ENCODE measurements around the gene COA1. TPM values are rescaled to one million over a fixed set of nuclear protein-coding genes. Genes with fewer than 3 reads are reported as not detected.
"Not testable (repeated sequence)": the region's sequence is repeated elsewhere in the genome, so short reads cannot be mapped to it uniquely, and the experiment has no call there.

COA1 gene
- total RNA-seq, 1 experiment from 2014 or later = 135 TPM

DNA sequence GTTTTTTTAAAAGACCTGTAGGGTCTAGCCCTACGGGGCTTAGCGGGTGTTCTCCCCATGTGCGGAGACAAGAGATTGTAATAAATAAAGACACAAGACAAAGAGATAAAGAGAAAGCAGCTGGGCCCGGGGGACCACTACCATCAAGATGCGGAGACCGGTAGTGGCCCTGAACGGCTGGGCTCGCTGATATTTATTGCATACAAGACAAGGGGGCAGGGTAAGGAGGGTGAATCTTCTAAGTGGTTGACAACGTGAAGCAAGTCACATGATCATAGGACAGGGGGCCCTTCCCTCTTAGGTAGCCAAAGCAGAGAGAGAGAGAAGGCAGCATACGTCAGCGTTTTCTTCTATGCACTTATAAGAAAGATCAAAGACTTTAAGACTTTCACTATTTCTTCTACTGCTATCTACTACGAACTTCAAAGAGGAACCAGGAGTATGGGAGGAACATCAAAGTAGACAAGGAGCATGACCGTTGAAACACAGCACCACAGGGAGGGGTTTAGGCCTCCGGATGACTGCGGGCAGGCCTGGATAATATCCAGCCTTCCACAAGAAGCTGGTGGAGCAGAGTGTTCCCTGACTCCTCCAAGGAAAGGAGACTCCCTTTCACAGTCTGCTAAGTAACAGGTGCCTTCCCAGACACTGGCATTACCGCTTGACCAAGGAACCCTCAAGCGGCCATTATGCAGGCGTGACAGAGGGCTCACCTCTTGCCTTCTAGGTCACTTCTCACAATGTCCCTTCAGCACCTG lies 5.4 kb upstream of the COA1 start:
- DNase-seq (ENCODE audit: low spot score); in situ Hi-C loops (cut with HindIII; ENCODE audit: low sequenced_read_pairs): not testable (repeated sequence)

DNA sequence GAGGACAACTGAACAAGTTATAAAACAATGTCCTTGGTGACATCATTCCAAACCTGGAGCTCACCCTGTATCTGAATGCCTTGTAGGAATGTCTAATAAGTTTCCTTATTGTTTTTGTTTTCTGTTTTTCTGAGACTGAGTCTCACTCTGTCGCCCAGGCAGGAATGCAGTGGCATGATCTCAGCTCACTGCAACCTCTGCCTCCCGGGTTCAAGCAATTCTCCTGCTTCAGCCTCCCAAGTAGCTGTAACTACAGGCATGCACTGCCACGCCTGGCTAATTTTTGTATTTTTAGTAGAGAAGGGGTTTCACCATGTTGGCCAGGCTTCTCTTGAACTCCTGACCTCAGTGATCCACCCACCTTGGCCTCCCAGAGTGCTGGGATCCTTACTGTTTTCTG lies 2.2 kb upstream of the COA1 start:
- DNase-seq (ENCODE audit: low spot score); in situ Hi-C loops (cut with HindIII; ENCODE audit: low sequenced_read_pairs): not testable (repeated sequence)

DNA sequence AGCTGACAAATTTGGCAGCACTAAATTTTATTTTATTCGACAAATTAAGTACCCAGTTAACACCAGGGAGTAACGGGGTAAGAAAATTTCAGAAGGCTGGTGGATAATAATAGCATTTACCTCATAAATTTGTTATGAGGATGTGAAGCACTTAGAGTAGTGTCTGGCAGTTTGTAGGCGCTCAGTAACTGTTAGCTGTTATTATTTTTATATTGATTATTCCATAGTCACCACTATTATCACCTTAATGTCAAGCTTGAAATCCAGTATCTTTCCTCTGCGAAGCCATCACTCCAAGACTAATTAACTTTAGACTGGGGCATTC lies 563 bp upstream of the COA1 start:
- no peak for DNase-seq (ENCODE audit: low spot score)
- in situ Hi-C loops (cut with HindIII; ENCODE audit: low sequenced_read_pairs) = no loop called here

DNA sequence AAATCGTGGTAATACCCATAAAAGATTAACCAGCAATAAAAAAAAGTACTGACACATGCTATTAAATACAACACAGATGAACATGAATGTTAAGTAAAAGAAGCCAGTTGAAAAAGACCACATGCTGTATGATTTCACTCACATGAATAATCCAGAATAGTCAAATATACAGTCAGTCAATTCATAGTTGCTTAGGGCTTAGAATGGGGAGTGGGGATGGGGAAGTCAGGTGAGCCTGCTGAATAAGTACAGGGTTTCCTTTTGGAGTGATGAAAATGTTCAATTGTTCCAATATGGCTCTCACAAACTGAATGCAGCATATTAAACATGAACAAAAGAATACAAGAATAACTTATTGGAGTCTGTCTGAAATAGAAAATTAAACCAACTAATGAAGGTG lies 1.8 kb downstream of the COA1 start:
- in situ Hi-C loops (cut with HindIII; ENCODE audit: low sequenced_read_pairs) = no loop called here
- no peak for DNase-seq (ENCODE audit: low spot score)

DNA sequence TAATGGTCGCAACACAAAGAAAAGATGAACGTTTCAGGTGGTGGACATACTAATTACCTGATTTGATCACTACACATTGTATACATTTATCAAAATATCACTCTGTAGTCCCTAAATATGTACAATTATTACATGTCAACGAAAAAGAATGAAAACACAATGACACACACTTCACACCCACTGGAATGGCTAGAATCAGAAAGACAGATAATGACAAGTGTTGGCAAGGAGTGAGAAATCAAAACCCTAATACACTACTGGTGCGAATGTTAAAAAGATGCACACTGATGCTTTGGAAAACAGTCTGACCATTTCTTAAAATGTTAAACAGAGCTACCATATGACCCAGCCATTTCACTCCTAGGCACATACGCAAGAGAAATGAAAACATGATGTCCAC lies 2.3 kb downstream of the COA1 start:
- in situ Hi-C loops (cut with HindIII; ENCODE audit: low sequenced_read_pairs) = no loop called here
- no peak for DNase-seq (ENCODE audit: low spot score)

DNA sequence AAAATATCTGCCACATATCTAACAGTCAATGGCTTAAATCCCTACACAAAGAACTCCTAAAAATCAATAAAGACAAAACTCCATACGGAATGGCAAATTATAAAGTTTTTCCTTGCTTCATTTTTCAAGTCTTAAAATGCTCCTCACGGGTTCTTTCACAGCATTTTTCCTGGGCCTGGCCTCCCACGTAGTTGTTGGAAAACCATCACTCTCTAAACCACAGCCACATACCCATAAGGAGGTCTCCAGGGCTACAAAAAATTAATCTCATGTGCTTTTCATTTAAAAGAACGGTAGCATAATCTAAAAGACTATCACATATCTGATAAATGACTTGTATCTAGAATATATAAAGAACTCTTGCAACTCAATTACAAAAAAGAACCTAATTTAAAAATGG lies 2.9 kb downstream of the COA1 start:
- no peak for DNase-seq (ENCODE audit: low spot score)
- in situ Hi-C loops (cut with HindIII; ENCODE audit: low sequenced_read_pairs) = no loop called here

DNA sequence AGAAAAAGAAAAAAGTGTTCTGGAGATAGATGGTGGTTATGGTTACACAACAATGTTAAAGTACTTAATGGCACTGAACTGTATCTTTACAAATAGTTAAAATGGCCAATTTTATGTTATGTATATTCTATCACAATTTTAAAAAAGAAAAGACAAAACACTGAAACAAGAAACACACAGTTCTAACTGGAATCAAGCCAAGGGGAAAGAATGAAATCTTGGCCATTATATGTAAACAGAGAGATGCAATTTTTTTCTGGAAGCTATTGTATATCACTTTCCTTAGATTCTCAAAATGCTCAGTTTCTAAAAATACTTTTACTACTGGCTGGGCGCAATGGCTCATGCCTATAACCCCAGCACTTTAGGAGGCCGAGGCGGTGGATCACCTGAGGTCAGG lies 4.1 kb downstream of the COA1 start:
- in situ Hi-C loops (cut with HindIII; ENCODE audit: low sequenced_read_pairs) = no loop called here
- no peak for DNase-seq (ENCODE audit: low spot score)

DNA sequence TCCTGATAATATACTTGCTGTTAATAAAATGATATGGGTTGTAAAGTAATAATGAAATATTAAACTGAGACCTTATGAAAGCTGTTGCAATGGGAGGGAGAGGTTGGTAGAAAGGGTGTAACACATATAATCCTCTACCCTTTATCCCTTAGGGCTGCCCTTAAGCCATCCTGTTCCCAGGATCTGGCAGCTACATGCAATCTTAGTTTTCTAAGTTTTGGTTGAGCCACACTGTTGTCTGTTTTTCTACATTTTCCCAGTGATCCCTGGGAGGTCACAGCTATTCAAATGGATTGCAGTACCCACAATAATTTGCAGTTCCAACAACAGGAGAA lies 6.3 kb downstream of the COA1 start:
- in situ Hi-C loops (cut with HindIII; ENCODE audit: low sequenced_read_pairs) = no loop called here
- DNase-seq (ENCODE audit: low spot score) = no peak

DNA sequence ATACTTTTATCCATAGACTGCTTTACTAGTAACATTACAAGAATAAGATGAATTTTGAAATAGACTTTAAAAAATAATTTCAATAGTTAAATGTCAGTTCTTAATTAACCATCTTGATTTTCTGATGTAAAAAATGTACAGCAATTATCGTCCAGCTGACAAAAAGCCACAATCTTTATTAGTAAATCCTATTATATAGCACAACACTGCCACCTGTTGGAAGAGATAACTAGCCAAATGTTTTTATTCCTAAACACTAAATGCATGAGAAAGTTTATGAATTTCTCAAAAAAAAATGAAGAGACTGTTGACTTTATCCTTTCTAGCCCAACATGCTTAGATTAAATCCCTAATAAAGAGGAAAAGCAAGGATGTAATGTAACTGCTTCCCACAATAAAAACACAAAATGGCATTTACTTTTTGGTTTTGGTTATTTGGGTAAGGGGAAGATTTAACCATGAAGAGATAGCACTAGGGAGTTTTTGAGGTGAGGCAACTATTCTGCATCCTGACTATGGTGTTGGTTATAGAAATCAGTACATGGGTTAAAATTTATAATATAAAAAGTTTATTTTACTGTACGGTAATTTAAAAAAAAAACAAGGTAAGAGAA lies 8.0 kb downstream of the COA1 start:
- in situ Hi-C loops (cut with HindIII; ENCODE audit: low sequenced_read_pairs) = no loop called here
- peak; percentile 78 for DNase-seq (ENCODE audit: low spot score)

DNA sequence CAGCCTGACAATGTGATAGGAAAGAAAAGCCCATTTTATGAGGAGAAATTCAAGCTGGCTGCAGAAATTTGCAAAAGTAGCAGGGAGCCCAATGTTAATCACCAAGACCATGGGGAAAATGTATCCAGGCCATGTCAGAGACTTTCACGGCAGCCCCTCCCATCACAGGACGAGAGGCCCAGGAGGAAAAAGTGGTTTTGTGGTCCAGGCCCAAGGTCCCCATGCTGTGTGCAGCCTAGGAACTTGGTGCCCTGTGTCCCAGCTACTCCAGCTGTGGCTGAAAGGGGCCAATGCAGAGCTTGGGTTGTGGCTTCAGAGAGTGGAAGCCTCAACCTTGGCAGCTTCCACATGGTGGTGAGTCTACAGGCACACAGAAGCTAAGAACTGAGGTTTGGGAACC lies 12.7 kb downstream of the COA1 start:
- DNase-seq (ENCODE audit: low spot score) = no peak
- in situ Hi-C loops (cut with HindIII; ENCODE audit: low sequenced_read_pairs) = no loop called here

DNA sequence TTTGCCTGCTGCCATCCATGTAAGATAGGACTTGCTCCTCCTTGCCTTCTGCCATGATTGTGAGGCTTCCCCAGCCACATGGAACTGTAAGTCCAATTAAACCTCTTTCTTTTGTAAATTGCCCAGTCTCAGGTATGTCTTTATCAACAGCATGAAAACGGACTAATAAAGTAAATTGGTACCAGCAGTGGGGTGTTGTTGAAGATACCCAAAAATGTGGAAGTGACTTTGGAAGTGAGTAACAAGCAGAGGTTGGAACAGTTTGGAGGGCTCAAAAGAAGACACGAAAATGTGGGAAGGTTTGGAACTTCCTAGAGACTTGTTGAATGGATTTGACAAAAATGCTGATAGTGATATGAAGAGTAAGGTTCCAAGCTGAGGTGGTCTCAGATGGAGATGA lies 13.4 kb downstream of the COA1 start:
- DNase-seq (ENCODE audit: low spot score); in situ Hi-C loops (cut with HindIII; ENCODE audit: low sequenced_read_pairs): not testable (repeated sequence)

DNA sequence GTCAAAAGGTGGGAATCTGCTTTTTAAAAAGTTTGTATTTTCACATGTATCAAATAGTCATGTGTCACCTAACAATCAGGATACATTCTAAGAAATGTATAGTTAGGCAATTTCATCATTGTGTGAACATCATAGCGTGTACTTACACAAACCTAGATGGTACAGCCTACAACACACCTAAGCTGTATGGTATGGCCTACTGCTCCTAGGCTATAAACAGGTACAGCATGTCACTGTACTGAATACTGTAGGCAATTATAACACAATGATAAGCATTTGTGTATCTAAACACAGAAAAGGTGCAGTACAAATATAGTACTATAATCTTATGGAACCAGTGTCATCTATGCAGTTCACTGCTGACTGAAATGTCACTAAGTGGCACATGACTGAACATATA lies 17.8 kb downstream of the COA1 start:
- in situ Hi-C loops (cut with HindIII; ENCODE audit: low sequenced_read_pairs) = no loop called here
- no peak for DNase-seq (ENCODE audit: low spot score)

DNA sequence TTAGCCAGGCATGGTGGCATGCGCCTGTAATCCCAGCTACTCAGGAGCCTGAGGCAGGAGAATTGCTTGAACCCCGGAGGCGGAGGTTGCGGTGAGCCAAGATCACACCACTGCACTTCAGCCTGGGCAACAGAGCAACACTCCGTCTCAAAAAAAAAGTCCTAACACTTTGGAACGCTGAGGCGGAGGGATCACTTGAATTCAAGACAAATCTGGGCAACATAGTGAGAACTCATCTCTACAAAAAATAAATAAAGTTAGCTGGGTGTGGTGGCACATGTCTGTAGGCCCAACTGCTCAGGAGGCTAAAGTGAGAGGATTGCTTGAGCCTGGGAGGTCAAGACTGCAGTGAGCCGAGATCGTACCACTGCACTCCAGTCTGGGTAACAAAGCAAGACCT lies 21.3 kb downstream of the COA1 start:
- DNase-seq (ENCODE audit: low spot score); in situ Hi-C loops (cut with HindIII; ENCODE audit: low sequenced_read_pairs): not testable (repeated sequence)

DNA sequence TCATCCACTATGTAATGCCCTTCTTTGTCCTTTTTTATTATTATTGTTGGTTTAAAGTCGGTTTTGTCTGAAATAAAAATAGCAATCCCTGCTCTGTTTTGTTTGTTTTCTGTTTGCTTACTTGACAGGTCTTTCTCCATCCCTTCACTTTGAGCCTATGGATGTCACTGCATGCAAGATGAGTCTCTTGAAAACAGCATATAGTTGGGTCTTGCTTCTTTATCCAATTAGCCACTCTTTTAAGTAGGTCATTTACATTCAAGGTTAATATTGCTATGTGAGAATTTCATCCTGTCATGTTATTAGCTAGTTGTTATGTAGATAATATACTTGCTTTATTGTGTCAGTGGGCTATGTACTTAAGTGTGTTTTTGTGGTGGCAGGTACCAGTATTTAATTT lies 25.8 kb downstream of the COA1 start:
- in situ Hi-C loops (cut with HindIII; ENCODE audit: low sequenced_read_pairs) = no loop called here
- DNase-seq (ENCODE audit: low spot score) = no peak

DNA sequence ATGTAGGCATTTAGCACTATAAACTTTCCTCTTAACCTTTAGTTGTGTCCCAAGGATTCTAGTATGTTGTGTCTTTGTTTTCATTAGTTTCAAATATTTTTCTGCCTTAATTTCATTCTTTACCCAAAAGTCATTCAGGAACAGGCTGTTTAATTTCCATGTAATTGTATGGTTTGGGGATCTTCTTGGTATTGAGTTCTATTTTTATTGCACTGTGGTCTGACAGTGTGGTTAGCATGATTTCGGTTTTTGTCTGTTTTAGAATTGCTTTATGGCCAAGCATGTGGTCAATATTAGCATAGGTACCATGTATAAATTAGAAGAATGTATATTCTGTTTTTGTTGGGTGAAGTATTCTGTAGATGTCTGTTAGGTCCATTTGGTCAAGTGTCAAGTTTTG lies 26.3 kb downstream of the COA1 start:
- in situ Hi-C loops (cut with HindIII; ENCODE audit: low sequenced_read_pairs) = no loop called here
- no peak for DNase-seq (ENCODE audit: low spot score)

DNA sequence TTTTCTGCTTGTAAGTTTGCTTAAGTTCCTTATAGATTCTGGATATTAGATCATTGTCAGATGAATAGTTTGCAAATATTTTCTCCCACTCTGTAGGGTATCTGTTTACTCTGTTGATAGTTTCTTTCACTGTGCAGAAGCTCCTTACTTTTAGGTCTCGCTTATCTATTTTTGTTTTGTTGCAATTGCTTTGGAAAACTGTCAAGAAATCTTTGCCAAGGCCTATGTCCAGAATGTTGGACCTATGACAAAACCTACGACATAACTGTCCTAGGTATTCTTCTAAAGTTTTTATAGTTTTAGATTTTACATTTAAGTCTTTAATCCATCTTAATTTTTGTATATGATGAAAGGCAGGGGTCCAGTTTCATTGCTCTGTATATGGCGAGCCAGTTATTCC lies 27.4 kb downstream of the COA1 start:
- peak; percentile 26 for DNase-seq (ENCODE audit: low spot score)
- in situ Hi-C loops (cut with HindIII; ENCODE audit: low sequenced_read_pairs) = no loop called here

DNA sequence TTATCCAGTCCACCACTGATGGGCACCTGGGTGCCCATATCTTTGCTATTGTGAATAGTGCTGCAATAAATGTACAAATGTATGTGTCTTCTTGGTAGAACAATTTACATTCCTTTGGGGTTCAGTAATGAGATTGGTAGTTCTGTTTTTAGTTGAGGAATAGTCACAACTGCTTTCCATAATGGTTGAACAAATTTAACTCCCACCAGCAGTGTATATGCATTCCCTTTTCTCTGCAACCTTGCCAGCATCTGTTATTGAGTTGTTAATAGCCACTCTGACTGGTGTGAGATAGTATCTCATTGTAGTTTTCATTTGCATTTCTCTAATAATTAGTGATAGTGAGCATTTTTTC lies 27.8 kb downstream of the COA1 start:
- in situ Hi-C loops (cut with HindIII; ENCODE audit: low sequenced_read_pairs) = no loop called here
- DNase-seq (ENCODE audit: low spot score) = no peak

DNA sequence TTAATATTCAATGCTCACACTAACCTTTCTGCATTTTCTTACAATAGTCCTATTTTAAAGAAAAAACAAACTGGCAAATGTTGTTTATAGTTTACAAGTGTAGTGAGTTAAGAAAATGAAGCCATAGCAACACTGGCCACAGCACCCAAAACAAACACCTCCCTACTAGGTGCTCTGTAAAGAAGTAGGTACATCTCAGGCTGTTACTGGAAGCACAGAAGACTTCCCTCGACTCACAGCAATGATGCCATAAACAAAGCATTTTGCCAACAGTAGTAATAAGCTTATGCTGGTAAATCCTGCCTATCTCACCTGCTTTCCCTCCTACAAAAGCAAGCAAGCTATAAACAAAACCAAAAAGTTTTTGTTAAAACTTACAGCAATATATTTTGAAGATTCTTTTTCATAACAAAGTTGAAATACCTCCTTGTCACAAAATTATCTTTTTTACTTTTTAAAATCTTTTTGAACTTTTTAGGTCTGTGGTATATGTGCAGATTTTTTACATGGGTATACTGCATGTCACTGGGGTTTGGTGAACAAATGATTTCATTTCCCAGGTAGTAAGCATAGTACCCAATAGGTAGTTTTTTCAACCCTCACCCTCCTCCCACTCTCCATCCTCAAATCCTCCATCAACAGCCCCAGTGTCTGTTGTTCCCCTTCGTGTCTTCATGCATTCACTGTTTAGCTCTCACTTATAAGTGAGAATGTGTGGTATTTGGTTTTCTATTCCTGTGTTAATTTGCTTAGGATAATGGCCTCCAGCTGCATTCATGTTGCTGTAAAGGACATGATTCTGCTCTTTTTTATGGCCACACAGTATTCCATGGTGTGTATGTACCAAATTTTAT lies 28.4 kb downstream of the COA1 start:
- in situ Hi-C loops (cut with HindIII; ENCODE audit: low sequenced_read_pairs) = no loop called here
- no peak for DNase-seq (ENCODE audit: low spot score)

DNA sequence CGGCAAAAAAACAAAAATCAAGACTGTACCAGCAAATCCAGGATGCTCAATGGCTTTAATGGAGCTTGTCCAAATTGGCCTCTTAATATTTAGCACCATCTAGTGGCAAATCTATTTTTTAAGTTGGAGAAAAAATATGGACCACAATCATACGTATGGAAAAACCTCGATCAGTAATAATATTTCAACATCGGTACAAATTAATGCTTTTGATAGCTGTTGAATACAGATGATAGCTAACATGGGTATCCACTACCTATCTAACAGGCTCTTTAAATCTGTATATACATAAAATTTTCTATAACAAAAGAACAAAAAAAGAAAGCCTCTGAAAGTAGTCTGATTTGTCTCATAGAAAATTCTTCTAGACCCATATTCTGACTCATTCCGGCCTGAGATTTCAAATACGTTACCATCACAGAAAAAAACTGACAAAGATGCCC lies 29.2 kb downstream of the COA1 start:
- in situ Hi-C loops (cut with HindIII; ENCODE audit: low sequenced_read_pairs) = no loop called here
- peak; percentile 80 for DNase-seq (ENCODE audit: low spot score)

DNA sequence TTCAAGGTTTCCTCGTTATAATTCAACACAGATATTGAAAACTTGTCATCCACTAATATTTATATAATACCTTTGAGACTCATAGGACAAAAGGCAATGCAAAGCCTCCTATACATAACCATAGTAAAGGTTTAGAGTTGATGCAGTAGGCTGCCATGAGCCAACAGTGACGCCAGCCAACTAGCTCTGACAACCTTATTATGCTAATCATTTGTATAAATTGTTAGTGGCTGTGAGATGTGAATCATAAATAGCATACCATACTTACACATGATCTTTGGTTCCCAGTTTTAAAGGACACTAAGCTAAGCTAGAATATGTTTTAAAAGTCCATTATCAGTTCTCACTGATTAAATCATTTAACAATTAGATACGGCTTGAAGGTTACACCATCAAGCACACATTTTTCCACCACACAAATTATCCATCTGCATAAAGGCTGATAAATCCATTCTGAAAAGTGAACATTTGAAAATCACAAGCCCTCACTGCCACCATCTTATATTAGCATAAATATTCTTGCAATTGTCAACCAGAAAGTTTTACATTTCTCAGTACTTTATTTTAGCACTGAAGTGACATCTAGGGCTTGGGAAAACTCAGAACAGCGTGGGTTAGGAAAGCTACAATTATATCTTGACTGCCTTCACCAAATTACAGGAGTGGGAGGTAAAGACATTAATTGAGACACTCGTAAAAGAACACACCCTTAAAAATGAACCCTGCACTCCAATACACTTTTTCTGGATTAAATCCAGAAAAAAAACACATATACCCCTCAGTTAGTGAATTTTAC lies 30.7 kb downstream of the COA1 start:
- no peak for DNase-seq (ENCODE audit: low spot score)
- in situ Hi-C loops (cut with HindIII; ENCODE audit: low sequenced_read_pairs) = no loop called here

All from G401 (cell line).